ENCODE data around the gene IFI27. TPM values are rescaled to one million over a fixed set of nuclear protein-coding genes. Genes with fewer than 3 reads are reported as not detected.
A peak's percentile ranks its signal among the peaks of the same experiment; 100 is the strongest.

Gene IFI27
- total RNA-seq, 5 donors from 2014 or later (not counting 1 experiment from before 2014, with no cell fraction given): 1.6 to 6.1 (median 1.8) TPM

- H3K27ac ChIP-seq (ENCODE audit: low read length): no peak overlapping the region
Measured at GRCh38 chr14:94129758-94130414, 19.4 kb downstream of the IFI27 start.

GRCh38 chr14:94132285-94132887 is 21.9 kb downstream of the IFI27 start:
- peaks cover 20 to 23% (median 22%) of the 10 kb centered on the region in 3 donors for H3K4me1 Mint-ChIP-seq
- H3K27me3 Mint-ChIP-seq: peaks cover 10 to 11% of the 10 kb centered on the region in 2 donors
- H3K27ac Mint-ChIP-seq: no peak overlapping the region
- H3K9me3 Mint-ChIP-seq: peaks cover 0 to 10% (median 0%) of the 10 kb centered on the region in 3 donors
- DNase-seq (peak in 32 of 35 experiments; percentile 11 to 80 (median 45)), ATAC-seq (replicated peaks in 1 of 4) (peak in 1 of 4 experiments; percentile 42)
- ChIA-PET POLR2A (no interaction called here), CTCF (interaction anchor here (0.6 to 4.6 kb wide), 32 partner anchors 9 to 800 kb away, joined by 3 to 53 read pairs (median 5); partner anchors contain the start of genes DDX24 (in 1 of the 2), IFI27L1 (in 1 of the 2), OTUB2 (in 1 of the 2) and PPP4R4 (in 1 of the 2))
- H3K27me3 ChIP-seq (replicated peaks in 1 of 2; ENCODE audit: control insufficient read depth in 2 of 2, extremely low read depth in 1 of 2, insufficient read depth in 2 of 2, low read length in 1 of 2): peaks cover 0 to 8% of the 10 kb centered on the region in 2 experiments
- no peaks in the 10 kb centered on the region for H3K9me3 ChIP-seq
- H3K4me3 Mint-ChIP-seq: no peak overlapping the region
- 0% methylated on average over 1 of the region's 4 CpGs for WGBS (ENCODE audit: insufficient coverage)
- peaks cover 7 to 26% of the 10 kb centered on the region in 2 experiments for H3K4me1 ChIP-seq (ENCODE audit: control insufficient read depth in 1 of 2, extremely low read depth in 1 of 2, insufficient read depth in 2 of 2, low read length in 2 of 2)
- no peak overlapping the region for H3K4me3 ChIP-seq (ENCODE audit: control insufficient read depth in 1 of 2, extremely low read depth in 1 of 2, low read length in 1 of 2)
- peaks cover 0 to 7% of the 10 kb centered on the region in 2 donors for H3K36me3 ChIP-seq (ENCODE audit: control insufficient read depth in 2 of 2, extremely low read depth in 1 of 2, insufficient read depth in 1 of 2, low read length in 1 of 2)
- no peak overlapping the region for H3K27ac ChIP-seq (ENCODE audit: low read length)
- H3K36me3 Mint-ChIP-seq: no peaks in the 10 kb centered on the region

More at GRCh38 chr14:94129758-94130414, 19.4 kb downstream of the IFI27 start:
- ChIA-PET POLR2A (interaction anchor here (0.7 to 1.3 kb wide), 2 partner anchors 16 to 49 kb away, joined by 3 read pairs; partner anchors contain the start of genes DDX24 (in 1 of the 2) and IFI27L1 (in 1 of the 2)), CTCF (interaction anchor here (0.6 to 4.6 kb wide), 14 partner anchors 11 to 1447 kb away, joined by 3 to 53 read pairs (median 5); partner anchors contain the start of genes DDX24 (in 1 of the 2) and IFI27L1 (in 1 of the 2))
- ATAC-seq (replicated peaks in 1 of 4) (peak in 3 of 4 experiments; percentile 18 to 54 (median 28)), DNase-seq (peak in 3 of 35 experiments; percentile 13 to 66 (median 23))
- Histone ChIP-seq H3K4me1 (ENCODE audit: control insufficient read depth in 1 of 2, extremely low read depth in 1 of 2, insufficient read depth in 2 of 2, low read length in 2 of 2) (peaks cover 7 to 20% of the 10 kb centered on the region in 2 experiments), H3K4me3 (ENCODE audit: control insufficient read depth in 1 of 2, extremely low read depth in 1 of 2, low read length in 1 of 2) (peak overlapping the region; percentile 61 to 66), H3K36me3 (ENCODE audit: control insufficient read depth in 2 of 2, extremely low read depth in 1 of 2, insufficient read depth in 1 of 2, low read length in 1 of 2) (peaks cover 0 to 10% of the 10 kb centered on the region in 2 donors), H3K27me3 (replicated peaks in 1 of 2; ENCODE audit: control insufficient read depth in 2 of 2, extremely low read depth in 1 of 2, insufficient read depth in 2 of 2, low read length in 1 of 2) (peaks cover 0 to 4% of the 10 kb centered on the region in 2 experiments), H3K9me3 (no peaks in the 10 kb centered on the region)
- Mint-ChIP-seq H3K36me3 (no peaks in the 10 kb centered on the region), H3K27ac (peak overlapping the region; percentile 31 to 74), H3K9me3 (peaks cover 0 to under 1% (median 0%) of the 10 kb centered on the region in 3 donors), H3K4me1 (peaks cover 15 to 23% (median 19%) of the 10 kb centered on the region in 3 donors), H3K4me3 (peak overlapping the region; percentile 86 to 88 (median 88)), H3K27me3 (peaks cover 3 to 4% of the 10 kb centered on the region in 2 donors)
- WGBS (ENCODE audit: insufficient coverage): 0% methylated on average over 5 of the region's 12 CpGs

GRCh38 chr14:94135476-94135875 is 24.9 kb downstream of the IFI27 start:
- H3K4me1 ChIP-seq (ENCODE audit: control insufficient read depth in 1 of 2, extremely low read depth in 1 of 2, insufficient read depth in 2 of 2, low read length in 2 of 2): peaks cover 0 to 6% of the 10 kb centered on the region in 2 experiments
- peaks cover under 1 to 5% (median 3%) of the 10 kb centered on the region in 3 donors for H3K4me1 Mint-ChIP-seq
- no peak overlapping the region for H3K27ac Mint-ChIP-seq
- H3K36me3 Mint-ChIP-seq: no peaks in the 10 kb centered on the region
- DNase-seq (no peak), ATAC-seq (replicated peaks in 1 of 4) (no peak)
- H3K27me3 Mint-ChIP-seq: peaks cover 13 to 15% of the 10 kb centered on the region in 2 donors
- H3K27ac ChIP-seq (ENCODE audit: low read length): no peak overlapping the region
- H3K9me3 Mint-ChIP-seq: peaks cover 0 to 10% (median 0%) of the 10 kb centered on the region in 3 donors
- no peaks in the 10 kb centered on the region for H3K36me3 ChIP-seq (ENCODE audit: control insufficient read depth in 2 of 2, extremely low read depth in 1 of 2, insufficient read depth in 1 of 2, low read length in 1 of 2)
- POLR2A ChIA-PET: no interaction called here
- peaks cover 0 to 21% of the 10 kb centered on the region in 2 experiments for H3K27me3 ChIP-seq (replicated peaks in 1 of 2; ENCODE audit: control insufficient read depth in 2 of 2, extremely low read depth in 1 of 2, insufficient read depth in 2 of 2, low read length in 1 of 2)
- no CpG with 5 or more reads among the region's 4 CpGs for WGBS (ENCODE audit: insufficient coverage)
- H3K9me3 ChIP-seq: no peaks in the 10 kb centered on the region
- CTCF ChIA-PET: interaction anchor here (0.7 to 3.1 kb wide), 3 partner anchors 11 to 100 kb away, joined by 3 to 50 read pairs (median 7); no protein-coding TSS in a partner anchor
- no peak overlapping the region for H3K4me3 Mint-ChIP-seq
- H3K4me3 ChIP-seq (ENCODE audit: control insufficient read depth in 1 of 2, extremely low read depth in 1 of 2, low read length in 1 of 2): no peak overlapping the region

GRCh38 chr14:94136575-94137331 is 26.2 kb downstream of the IFI27 start:
- Histone ChIP-seq H3K4me3 (ENCODE audit: control insufficient read depth in 1 of 2, extremely low read depth in 1 of 2, low read length in 1 of 2) (no peak overlapping the region), H3K36me3 (ENCODE audit: control insufficient read depth in 2 of 2, extremely low read depth in 1 of 2, insufficient read depth in 1 of 2, low read length in 1 of 2) (no peaks in the 10 kb centered on the region), H3K27me3 (replicated peaks in 1 of 2; ENCODE audit: control insufficient read depth in 2 of 2, extremely low read depth in 1 of 2, insufficient read depth in 2 of 2, low read length in 1 of 2) (peaks cover 0 to 19% of the 10 kb centered on the region in 2 experiments), H3K27ac (ENCODE audit: low read length) (no peak overlapping the region), H3K9me3 (no peaks in the 10 kb centered on the region), H3K4me1 (ENCODE audit: control insufficient read depth in 1 of 2, extremely low read depth in 1 of 2, insufficient read depth in 2 of 2, low read length in 2 of 2) (peaks cover 0 to 6% of the 10 kb centered on the region in 2 experiments)
- Mint-ChIP-seq H3K4me1 (peaks cover 0 to 5% (median 3%) of the 10 kb centered on the region in 3 donors), H3K4me3 (no peak overlapping the region), H3K36me3 (no peaks in the 10 kb centered on the region), H3K9me3 (peaks cover 0 to 10% (median 0%) of the 10 kb centered on the region in 3 donors), H3K27me3 (peaks cover 13 to 15% of the 10 kb centered on the region in 2 donors), H3K27ac (no peak overlapping the region)
- ChIA-PET CTCF (interaction anchor here (0.6 to 3.1 kb wide), 33 partner anchors 8 to 197 kb away, joined by 3 to 50 read pairs (median 4); partner anchors contain the start of genes DDX24 (in 1 of the 2), IFI27L1 (in 1 of the 2) and OTUB2 (in 1 of the 2)), POLR2A (interaction anchor here in 1 of 2 donors (0.7 kb wide), 1 partner anchor 55 kb away, joined by 3 read pairs; the partner anchor contains the start of genes DDX24 and IFI27L1)
- DNase-seq (peak; percentile 59 to 88 (median 79)), ATAC-seq (replicated peaks in 1 of 4) (peak; percentile 89 to 92 (median 90))
- WGBS (ENCODE audit: insufficient coverage): 31% methylated on average over 16 of the region's 18 CpGs

GRCh38 chr14:94138251-94138650 is 27.7 kb downstream of the IFI27 start:
- Mint-ChIP-seq H3K4me1 (peaks cover 0 to 5% (median 3%) of the 10 kb centered on the region in 3 donors), H3K27me3 (peaks cover 12 to 13% of the 10 kb centered on the region in 2 donors), H3K27ac (no peak overlapping the region), H3K4me3 (no peak overlapping the region), H3K36me3 (no peaks in the 10 kb centered on the region), H3K9me3 (peaks cover 0 to 10% (median 0%) of the 10 kb centered on the region in 3 donors)
- ATAC-seq (replicated peaks in 1 of 4) (no peak), DNase-seq (no peak)
- CTCF ChIA-PET: interaction anchor here (0.6 to 2.0 kb wide), 4 partner anchors 31 to 43 kb away, joined by 3 to 4 read pairs (median 4); no protein-coding TSS in a partner anchor
- Histone ChIP-seq H3K4me1 (ENCODE audit: control insufficient read depth in 1 of 2, extremely low read depth in 1 of 2, insufficient read depth in 2 of 2, low read length in 2 of 2) (peaks cover 0 to 6% of the 10 kb centered on the region in 2 experiments), H3K27ac (ENCODE audit: low read length) (no peak overlapping the region), H3K4me3 (ENCODE audit: control insufficient read depth in 1 of 2, extremely low read depth in 1 of 2, low read length in 1 of 2) (no peak overlapping the region), H3K27me3 (replicated peaks in 1 of 2; ENCODE audit: control insufficient read depth in 2 of 2, extremely low read depth in 1 of 2, insufficient read depth in 2 of 2, low read length in 1 of 2) (peaks cover 0 to 18% of the 10 kb centered on the region in 2 experiments), H3K9me3 (no peaks in the 10 kb centered on the region), H3K36me3 (ENCODE audit: control insufficient read depth in 2 of 2, extremely low read depth in 1 of 2, insufficient read depth in 1 of 2, low read length in 1 of 2) (no peaks in the 10 kb centered on the region)
- 85% methylated on average over 6 of the region's 9 CpGs for WGBS (ENCODE audit: insufficient coverage)
- POLR2A ChIA-PET: no interaction called here
